A549 (cell line): ENCODE measurements around the gene KLHL36.

Experiments used
- EP300 ChIP-seq, 2 experiments: fragments of >200 bp; sonication (Bioruptor Twin); formaldehyde crosslinking; IDR thresholded peaks; 2 replicates in 1 of 2; 3 replicates in 1 of 2; pipeline ENCODE4 v1.6.1; 2016 to 2017
- PHF8 ChIP-seq: fragments of 200-600 bp; sonication (generic); IDR thresholded peaks from 2 replicates; pipeline ENCODE4 v1.6.1; 2016; ENCODE audit warnings: low read depth, mild to moderate bottlenecking, antibody characterized with exemption, moderate library complexity, borderline replicate concordance
- POLR2A ChIP-seq: IDR thresholded peaks from 2 replicates; pipeline ENCODE4 v1.6.1; 2012; ENCODE audit warnings: mild to moderate bottlenecking, low read length
- REST ChIP-seq: fragments of 200-600 bp; sonication (generic); IDR thresholded peaks from 2 replicates; pipeline ENCODE4 v1.6.1; 2016; ENCODE audit warnings: antibody characterized with exemption, mild to moderate bottlenecking, moderate library complexity
- ZC3H11A ChIP-seq: fragments of 450-650 bp; IDR thresholded peaks from 2 replicates; pipeline ENCODE4 v1.6.1; 2014; ENCODE audit warnings: antibody characterized with exemption, mild to moderate bottlenecking
- TF ChIP-seq, protein P1 (sequence below): fragments of >200 bp; sonication (Bioruptor Twin); formaldehyde crosslinking; IDR thresholded peaks from 3 replicates; pipeline ENCODE4 v1.5.1; 2016

GRCh38 chr16:84654998-84655397 is 6.7 kb downstream of the KLHL36 start:
- TF ChIP-seq PHF8 (no peak), ZC3H11A (no peak), EP300 (IDR thresholded peaks at IDR 0.05) (no peak), POLR2A (no peak), REST (no peak)
- TF ChIP-seq, protein P1, sequence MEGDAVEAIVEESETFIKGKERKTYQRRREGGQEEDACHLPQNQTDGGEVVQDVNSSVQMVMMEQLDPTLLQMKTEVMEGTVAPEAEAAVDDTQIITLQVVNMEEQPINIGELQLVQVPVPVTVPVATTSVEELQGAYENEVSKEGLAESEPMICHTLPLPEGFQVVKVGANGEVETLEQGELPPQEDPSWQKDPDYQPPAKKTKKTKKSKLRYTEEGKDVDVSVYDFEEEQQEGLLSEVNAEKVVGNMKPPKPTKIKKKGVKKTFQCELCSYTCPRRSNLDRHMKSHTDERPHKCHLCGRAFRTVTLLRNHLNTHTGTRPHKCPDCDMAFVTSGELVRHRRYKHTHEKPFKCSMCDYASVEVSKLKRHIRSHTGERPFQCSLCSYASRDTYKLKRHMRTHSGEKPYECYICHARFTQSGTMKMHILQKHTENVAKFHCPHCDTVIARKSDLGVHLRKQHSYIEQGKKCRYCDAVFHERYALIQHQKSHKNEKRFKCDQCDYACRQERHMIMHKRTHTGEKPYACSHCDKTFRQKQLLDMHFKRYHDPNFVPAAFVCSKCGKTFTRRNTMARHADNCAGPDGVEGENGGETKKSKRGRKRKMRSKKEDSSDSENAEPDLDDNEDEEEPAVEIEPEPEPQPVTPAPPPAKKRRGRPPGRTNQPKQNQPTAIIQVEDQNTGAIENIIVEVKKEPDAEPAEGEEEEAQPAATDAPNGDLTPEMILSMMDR, result no peak
